ENCODE measurements around the gene TP73.
A peak's percentile ranks its signal among the peaks of the same experiment; 100 is the strongest.
"Not testable (repeated sequence)": the region's sequence is repeated elsewhere in the genome, so short reads cannot be mapped to it uniquely, and the experiment has no call there.

Gene TP73

DNA sequence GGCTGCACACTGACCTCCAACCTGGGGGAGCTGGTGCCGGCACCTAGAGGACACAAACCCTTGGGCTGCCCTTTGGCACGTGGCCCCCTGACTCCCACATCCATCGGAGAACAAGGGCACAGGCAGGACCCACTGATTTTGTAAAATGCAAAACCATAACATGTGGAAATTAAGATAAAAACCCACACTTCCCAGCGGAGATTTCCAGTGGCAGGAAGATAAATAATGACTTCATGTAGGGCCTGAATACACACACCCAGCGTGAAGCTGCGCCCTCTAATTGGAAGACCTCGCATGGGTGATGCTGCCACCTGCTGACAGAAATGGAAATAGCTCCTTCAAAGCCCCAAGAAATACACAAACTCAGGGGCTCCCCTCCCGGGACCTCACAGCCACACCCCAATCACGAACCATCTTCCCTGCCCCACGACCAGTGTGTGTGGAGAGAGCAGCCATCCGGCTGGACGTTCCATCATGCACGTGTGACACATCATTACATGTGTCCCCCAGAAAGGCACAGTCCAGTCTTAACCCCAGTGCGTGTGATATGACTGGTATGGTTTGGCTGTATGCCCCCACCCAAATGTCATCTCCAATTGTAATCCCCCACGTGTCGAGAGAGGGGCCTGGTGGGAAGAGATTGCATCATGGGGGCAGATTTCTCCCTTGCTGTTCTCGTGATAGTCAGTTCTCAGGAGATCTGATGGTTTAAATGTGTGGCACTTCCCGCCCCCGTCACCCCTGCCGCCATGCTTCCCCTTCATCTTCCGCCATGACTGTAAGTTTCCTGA is 33.2 kb upstream of the TP73 start:
- peak; percentile 76 for DNase-seq

DNA sequence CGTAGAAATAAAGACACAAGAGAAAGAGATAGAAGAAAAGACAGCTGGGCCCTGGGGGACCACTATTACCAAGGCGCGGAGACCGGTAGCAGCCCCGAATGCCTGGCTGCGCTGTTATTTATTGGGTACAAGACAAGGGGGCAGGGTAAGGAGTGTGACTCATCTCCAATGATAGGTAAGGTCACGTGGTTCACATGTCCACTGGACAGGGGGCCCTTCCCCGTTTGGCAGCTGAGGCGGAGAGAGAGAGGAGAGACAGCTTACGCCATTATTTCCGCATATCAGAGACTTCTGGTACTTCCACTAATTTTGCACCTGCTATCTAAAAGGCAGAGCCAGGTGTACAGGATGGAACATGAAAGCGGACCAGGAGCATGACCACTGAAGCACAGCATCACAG is 31.6 kb upstream of the TP73 start:
- DNase-seq, result no peak

DNA sequence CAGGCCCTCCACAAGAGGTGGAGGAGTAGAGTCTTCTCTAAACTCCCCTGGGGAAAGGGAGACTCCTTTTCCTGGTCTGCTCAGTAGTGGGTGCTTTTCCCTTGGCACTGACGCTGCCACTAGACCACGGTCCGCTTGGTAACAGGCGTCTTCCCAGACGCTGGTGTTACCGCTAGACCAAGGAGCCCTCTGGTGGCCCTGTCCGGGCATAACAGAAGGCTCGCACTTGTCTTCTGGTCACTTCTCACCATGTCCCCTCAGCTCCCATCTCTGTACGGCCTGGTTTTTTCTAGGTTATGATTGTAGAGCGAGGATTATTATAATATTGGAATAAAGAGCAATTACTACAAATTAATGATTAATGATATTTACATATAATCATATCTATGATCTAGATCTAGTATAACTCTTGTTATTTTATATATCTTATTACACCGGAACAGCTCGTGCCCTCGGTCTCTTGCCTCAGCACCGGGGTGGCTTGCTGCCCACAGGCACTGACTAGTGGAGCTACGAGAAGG is 31.1 kb upstream of the TP73 start:
- not testable (repeated sequence) for DNase-seq

DNA sequence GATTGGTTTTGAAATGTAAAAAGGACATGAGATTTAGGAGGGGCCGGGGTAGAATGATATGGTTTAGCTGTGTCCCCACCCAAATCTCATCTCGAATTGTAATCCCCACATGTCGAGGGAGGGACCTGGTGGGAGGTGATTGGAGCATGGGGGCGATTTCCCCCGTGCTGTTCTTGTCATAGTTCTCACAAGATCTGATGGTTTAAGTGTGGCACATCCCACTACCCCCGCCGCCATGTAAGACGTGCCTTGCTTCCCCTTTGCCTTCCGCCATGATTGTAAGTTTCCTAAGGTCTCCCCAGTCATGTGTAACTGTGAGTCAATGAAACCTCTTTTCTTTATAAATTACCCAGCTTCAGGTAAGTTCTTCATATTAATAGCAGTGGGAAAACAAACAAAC is 30.2 kb upstream of the TP73 start:
- not testable (repeated sequence) for DNase-seq

DNA sequence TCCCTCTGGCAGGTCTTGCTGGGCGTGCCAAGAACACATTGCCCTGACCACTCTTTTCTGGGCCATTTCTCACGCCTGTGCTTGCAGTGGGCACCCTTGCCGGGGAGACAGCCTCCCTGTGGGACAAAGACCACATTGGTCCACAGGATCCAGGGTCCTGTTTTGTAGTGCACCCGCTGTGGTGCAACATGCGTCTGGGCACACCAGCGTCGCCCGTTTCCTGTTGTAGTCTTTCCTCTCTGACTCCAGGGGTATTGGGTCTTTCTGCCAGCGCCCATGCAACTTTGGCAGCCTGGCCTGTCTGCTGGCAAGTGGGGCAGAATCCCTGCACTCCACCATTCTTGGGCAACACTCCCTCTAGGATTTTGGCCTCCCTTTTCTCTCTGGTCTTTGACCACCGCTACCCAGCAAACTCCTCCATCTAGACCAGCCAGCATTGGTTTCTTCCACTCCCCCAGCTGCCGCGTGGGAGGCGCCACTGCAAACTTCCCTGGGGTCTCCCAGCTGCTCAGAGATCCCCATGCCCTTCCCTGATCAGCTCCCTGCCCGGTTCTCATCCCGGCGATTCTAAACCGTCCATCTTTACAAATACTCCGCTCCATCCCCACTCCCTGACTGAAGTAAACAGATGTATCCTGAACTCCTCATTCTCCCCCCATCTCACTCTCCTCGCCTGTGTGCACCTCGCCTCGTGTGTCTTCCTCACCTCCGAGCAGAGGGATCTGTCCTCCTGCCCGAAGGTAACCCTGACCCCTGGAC is 28.7 kb upstream of the TP73 start:
- DNase-seq, result no peak

DNA sequence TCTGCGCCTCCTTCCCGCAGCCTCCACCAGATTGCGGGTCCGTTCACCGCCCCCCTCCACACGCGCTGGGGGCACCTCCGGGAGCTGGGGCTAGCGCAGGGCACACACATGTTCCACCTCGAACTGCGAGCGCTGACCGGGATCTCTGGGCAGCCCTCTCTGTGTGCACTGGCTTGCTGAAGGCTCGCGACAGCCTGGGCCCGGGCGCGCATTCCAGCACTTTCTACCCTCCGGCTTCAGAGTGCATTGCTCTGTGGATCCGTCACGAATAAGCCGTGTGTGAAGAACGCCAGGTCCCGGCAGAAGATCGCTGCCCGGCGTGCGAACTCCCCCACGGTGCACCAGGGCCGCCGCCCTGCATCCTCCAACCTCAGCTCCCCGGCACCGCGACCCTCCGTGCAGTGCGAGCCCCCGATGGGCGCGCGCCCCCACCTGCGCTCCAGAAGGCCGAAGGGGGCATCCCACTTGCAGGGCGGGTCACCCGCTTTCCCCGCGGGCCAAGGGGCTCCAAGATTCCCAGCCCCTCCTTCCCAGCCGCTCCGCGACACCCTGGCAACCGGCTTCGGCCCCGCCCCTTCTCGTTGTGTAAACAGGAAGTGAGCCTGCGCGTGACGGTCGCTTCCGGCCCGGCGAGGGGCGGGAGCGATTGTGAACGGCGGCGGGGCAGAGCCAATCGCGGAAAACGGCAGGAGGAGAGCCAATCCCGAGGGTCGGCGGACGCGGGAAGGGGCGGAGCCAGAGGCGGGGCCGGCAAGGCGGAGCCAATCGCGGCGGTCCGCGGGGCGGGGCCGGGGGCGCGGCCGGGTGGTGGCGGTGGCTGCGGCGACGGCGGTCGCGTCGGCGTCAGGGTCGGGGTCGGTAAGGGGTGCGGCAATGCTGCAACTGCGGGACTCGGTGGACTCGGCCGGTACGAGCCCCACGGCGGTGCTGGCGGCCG is 27.8 kb upstream of the TP73 start, which contains the start of gene TPRG1L:
TSS of gene TPRG1L (plus strand) at position 816 of the 937 bp plus-strand sequence. CDS start at position 874, 58 bp downstream.
- peak; percentile 98 for DNase-seq

DNA sequence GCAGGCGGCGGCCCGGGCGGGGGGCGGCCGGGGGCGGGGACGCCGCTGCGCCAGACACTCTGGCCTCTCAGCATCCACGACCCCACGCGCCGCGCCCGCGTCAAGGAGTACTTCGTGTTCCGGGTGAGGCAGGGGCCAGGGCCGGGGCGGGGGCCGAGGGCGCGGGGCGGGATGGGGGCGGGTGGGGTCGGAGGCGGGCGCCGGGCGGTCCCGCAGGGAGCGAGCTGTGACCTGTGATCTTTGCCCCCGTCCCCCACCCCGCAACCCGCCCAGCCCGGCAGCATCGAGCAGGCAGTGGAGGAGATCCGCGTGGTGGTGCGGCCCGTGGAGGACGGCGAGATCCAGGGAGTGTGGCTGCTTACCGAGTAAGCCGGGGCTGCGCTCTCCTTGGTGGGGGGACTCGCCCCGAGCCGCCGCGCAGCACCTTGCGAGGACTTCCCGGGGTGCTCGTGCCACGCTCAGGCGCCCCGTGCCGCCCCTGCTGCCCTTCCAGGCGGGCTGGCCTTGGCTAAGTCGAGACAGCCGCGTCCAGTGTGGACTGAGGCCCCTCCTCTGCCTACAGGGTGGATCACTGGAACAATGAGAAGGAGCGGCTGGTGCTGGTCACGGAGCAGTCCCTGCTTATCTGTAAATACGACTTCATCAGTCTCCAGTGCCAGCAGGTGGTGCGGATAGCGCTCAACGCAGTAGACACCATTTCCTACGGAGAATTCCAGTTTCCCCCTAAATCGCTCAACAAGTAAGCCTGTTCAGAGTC is 27.0 kb upstream of the TP73 start:
- no peak for DNase-seq

DNA sequence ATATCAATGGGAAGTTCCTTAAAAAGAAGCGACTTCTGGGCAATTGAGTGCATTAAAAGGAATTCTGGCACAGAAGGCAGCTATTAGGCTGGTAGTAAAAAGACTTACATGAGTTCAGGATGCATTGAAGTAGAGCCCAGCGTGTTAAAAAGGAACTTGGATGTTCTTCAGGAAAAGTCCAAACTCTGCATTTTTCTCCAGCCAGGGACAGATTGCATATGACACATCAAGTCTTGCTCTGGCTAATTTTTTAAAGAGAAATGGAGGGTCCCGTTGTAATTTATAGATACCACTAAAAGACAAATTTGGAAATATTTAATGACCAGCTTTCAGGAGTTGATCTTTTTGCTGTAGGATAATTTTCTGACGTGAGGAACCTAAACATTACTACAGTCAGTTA is 26.3 kb upstream of the TP73 start:
- DNase-seq, result no peak

DNA sequence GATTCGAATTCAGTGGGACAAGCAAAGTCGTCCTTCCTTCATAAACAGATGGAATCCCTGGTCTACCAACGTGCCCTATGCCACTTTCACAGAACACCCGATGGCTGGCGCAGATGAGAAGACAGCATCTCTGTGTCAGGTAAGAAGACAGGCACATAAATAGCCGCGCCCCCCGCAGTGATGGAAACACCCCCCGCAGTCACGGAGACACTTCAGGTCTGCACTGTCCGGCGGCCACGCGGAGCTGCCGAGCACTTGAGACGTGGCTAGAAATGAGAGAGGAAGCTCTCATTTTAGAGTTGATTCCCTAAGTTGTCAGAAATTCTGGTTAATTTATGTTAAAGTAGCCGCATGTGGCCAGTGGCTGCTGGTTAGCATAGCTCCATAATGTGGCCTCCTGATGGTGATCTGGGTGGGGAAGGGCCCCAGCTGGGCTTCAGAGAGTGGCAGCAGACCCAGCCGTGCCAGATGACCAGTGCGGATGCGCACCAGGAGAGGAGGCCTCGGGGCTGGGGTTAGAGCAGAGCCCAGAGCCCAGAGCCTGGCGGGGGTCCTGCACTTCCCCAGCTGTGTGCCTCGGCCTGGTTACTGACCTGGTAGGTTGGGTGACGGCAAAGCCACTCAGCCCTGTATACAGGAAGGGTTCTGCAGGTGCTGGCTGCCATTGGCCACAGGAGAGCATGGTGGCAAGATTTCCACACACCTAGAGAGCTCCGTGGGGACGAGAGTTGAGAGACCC is 24.6 kb upstream of the TP73 start:
- DNase-seq, result no peak

DNA sequence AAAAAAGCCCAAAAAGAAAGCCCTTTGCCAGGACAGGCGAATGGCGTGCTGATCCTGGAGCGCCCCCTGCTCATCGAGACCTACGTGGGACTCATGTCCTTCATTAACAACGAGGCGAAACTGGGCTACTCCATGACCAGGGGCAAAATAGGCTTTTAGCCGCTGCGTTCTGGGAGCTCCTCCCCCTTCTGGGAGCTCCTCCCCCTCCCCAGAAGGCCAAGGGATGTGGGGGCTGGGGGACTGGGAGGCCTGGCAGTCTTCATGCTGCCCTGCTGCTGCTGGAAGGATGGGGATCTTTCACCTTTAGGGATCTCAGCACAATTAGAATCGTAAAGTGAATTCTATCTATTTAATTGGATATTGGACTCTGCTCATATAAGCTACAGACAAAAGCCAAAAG is 23.9 kb upstream of the TP73 start:
- DNase-seq, result no peak

DNA sequence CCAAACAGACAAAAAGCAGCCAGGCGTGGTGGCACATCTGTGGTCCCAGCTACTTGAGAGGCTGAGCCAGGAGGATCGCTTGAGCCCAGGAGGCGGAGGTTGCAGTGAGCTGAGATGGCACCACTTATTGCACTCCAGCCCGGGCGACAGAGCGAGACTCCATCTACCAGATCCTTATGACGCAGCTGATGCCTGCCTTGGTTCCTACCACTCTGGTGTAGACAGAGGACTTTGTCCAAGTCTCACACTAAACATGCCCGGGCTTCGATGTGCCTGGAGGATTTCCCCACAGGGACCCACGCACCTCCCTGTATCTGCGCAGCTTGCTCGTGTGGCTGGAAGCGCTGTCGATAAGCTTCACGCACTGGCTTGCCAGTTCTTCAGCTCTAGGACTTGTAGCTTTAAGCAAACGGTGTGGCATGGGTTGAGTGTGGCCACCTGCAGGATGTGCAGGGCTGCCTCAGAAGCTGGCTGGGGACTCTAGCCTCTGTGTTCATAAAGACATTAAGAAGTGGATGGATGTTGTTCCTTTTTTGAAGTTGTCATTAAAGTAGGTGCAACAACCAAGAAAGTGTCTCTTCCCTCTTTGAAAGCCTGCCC is 22.7 kb upstream of the TP73 start:
- DNase-seq, result no peak

DNA sequence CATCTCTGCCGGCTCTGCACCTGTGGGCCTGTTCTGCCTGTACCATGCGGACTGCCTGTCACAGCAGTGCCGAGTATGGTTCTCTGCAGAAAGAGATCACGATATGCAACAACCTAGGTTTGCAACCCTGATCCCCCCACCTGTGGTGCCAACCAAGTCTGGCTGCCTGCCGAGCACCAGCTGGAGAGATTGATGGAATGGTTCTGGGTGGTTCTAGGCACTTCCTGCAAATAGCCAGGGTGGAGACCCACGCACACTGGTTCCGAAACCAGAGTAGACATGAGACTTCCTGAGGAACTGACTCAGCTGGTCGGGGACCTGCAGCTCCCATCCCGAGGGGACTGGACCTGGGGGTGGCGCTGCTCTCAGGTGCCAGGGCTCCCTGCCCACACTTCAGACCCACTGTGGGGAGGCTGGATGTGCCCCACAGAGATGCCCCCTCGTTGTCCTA is 22.1 kb upstream of the TP73 start:
- DNase-seq, result no peak

DNA sequence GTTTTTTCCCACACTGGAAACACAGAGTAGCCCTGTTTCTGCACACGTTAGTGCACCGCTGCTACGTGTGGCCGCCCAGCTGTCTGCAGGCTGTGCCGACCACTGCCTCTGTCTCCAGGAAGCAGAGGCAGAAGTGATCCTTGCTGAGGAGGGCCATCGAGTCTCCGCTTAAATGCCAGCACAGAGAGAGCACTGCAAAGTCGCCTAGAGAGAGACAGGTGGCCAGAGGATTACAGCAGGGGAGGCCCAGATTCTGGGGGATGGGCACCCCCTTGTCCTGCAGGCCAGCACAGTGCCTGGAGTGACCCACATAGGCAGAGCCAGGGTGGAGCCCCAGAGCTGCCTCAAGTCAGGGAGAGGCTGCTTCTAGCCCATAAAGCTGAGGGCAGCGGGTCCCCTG is 21.4 kb upstream of the TP73 start:
- no peak for DNase-seq

DNA sequence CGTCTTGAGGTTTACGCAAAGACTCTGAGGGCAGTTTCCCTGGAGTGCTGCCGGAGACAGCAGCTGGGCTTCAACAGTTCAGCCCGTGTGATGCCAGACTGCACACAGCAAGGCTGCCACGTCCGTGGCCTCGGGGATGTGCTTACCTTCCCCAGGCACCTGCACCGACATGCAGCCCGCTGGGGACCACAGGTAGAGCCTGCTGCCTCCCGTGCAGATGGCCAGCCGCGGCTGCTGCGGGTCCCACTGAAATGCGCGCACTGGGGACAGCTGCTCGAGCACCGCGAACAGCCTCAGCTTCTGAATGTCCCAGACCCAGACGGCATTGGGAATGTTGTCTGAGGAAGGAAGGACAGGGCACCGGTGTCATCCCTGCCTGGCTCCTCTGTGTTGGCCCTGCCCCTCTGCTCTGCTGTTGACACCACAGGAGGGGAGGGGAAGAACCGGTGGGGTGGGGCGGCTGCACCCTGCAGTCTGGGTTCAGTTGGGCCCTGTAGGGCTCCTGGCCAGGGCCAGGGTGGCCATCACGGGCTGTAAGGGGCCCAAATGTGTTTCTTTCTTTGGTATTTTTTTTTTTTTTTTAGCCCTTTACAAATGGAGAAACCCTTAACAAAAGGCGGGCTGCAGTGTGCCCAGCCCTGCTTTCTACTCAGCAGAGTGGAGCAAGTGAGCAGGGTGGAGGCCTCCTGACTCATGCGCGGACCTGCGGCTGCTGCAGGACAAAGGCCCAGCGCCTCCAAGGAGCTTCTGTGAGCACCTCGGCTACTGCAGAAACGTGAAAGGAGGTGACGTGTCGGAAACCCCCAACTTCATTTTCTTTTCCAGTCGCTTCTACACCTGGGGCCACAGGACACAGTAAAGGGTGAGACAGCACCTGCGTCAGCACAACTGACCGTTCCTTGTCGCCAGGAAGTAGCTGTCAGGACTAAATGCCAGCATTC is 20.7 kb upstream of the TP73 start:
- no peak for DNase-seq

DNA sequence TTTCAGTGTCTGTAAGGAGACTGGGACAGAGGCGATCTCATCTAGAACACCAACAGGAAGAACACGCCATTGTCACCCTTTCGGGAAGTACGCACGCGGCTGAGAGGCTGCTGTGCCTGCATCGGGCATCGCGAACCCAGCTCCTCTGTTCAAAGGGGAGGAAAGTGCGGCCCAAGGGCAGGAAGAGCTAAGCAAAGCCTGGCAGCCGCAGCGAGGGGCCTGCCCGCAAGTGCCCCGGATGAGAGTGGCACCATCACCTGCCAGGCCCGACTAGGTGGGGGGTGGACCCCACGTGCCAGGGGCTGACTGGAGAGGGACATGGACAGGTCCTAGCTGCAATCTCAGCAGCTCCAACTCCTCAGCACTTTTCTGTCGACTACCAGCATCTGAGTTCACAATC is 20.0 kb upstream of the TP73 start:
- DNase-seq, result no peak

DNA sequence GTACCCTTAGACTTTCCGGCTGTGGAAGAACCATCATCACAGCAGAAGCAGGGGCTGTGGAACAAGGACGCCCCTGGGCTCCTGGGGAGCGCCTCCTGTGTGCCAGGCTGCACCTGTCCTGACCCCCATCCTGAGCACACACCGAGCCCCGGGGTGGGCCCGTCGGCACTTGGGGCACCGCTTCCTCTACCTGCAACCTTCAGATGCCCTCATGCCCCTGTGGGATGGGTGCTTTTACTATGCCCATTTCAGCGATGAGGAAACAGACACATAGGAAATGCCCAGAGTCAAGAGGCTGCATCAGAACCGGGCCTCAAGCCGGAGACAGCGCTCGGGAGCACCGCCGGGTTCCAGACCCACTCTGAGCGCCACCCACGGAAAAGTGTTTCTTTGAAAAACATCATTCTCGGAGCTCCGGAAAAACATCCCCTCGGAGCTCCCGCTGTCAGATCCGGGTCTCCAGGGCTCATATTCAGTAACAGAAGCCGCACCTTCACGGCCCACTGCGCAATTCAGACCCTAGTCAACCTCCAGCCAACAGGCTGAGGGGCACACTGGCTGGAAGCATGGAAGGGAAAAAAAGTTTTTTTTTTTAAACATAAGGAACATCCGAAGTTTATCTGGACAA is 19.5 kb upstream of the TP73 start:
- no peak for DNase-seq

DNA sequence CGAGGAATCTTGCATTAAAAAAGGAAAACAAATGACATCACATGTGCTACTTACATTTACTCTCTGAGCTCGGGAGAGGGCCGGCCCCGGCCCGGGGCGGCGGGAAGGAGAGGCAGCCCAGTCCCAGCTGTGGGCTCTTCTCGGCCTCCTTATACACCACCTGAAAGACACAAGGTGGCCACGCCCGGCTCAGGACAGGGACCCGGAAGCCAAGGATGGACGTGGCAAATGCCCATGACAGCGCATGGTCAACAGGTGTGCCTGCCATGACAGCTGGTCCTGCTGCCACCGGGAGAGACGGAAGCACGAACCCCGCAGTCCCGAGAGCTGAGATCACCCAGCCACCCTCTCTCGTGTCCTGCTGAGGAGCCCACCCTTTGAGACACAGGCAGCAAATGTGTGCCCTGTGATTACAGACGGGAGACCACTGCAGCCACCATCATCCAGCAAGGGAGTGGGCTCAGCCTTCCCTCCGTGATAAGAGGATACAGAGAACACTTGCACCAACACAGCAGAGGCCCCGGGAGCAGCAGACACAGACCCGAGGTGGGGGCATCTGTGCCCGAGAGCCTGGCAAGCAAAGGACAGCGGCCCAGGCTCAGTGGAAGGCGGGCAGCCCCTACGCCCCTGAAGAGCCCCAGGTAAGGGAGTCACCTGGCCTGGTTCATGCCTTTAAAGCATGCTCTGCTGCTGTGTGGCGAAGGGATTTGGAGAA is 18.8 kb upstream of the TP73 start:
- DNase-seq, result no peak

DNA sequence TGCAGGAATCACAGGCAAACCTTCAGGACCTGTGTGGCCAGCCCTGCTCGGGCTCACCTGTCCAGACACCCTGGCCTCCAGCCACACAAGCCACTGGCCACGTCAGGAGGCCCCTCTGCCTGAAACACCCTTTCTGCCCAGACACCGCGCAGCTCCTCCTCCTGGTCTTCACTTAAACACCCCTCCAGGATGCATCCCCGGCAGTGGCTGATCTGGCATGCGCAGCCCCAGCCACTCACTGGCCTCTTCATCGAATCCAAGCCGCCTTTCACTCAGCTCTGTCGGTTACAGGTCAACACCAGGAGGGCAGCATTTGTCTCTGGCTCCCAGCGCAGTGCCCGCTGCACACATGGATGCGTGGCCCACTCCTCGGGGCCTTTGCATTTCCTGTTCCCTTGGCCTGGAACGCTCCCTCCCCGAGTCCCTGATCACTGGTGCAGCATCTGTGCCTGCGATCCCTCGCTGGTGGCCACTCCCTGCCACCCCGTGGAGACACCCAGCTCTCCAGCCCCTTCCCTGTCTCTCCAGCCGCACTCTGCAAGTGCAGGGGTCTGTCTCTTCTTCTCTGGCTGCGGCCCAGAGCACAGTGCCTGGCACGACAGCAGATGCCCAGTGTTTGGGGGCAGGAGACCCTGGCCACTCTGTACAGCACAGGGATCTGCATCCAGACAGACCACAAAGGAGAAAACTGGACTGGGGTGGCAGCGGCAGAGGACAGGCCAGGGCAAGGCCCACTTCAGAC is 18.1 kb upstream of the TP73 start:
- no peak for DNase-seq

All from activated CD4-positive, alpha-beta T cell treated with anti-CD3 and anti-CD28 coated beads, Interleukin-2, amount 50 U/mL, for 16 hours (primary cell).